HepG2 (cell line): ENCODE measurements around the gene C2orf42. TPM values are rescaled to one million over a fixed set of nuclear protein-coding genes. Genes with fewer than 3 reads are reported as not detected.

Source experiments
- HOXA7 ChIP-seq: sonication (generic); formaldehyde crosslinking; IDR thresholded peaks from 2 replicates; pipeline ENCODE4 v1.8.1; 2022; ENCODE audit warnings: mild to moderate bottlenecking, missing genetic modification reagents, moderate library complexity
- PCBP2 ChIP-seq: fragments of 200-400 bp; formaldehyde crosslinking; optimal IDR thresholded peaks from 2 replicates; pipeline ENCODE3; 2018; ENCODE audit warnings: low read length, low read depth; ENCODE audit not compliant: poor library complexity, severe bottlenecking
- SAFB2 ChIP-seq: sonication (generic); formaldehyde crosslinking; IDR thresholded peaks from 2 replicates; pipeline ENCODE4 v1.5.1; 2020; ENCODE audit warnings: missing genetic modification reagents, low read depth, mild to moderate bottlenecking, borderline replicate concordance
- SRF ChIP-seq: IDR thresholded peaks from 2 replicates; pipeline ENCODE4 v1.6.1; 2011; ENCODE audit warnings: mild to moderate bottlenecking, low read depth, low read length, moderate library complexity
- polyA plus RNA-seq, 8 experiments: library from polyadenylated mRNA; depleted of rRNA in 3 of 8; stranded (reverse) in 7 of 8; unstranded in 1 of 8; fragments of >200 nt; fragmentation: Illumina TruSeq in 4 of 8; extraction: Trizol in 4 of 8; gene quantifications; 2 replicates each; pipeline versions ENCODE4 v1.2.1 to v1.2.3, GENCODE V29; 2011 to 2016; ENCODE audit warnings: low read depth in 4 of 8, missing spikeins in 1 of 8, mixed read lengths in 1 of 8; ENCODE audit not compliant: insufficient read depth in 1 of 8
- total RNA-seq, 5 experiments: library from RNA; depleted of rRNA; stranded (reverse); fragments of >200 nt; fragmentation: Illumina TruSeq; extraction: Trizol; gene quantifications; 2 replicates each; pipeline ENCODE4 v1.2.3, GENCODE V29; 2016; ENCODE audit warnings: low read depth in 1 of 5
- TF ChIP-seq, protein P1 (sequence below): sonication (generic); formaldehyde crosslinking; IDR thresholded peaks from 2 replicates; pipeline ENCODE4 v1.4.0; 2020; ENCODE audit warnings: mild to moderate bottlenecking, missing genetic modification reagents
- TF ChIP-seq, protein P2 (sequence below): sonication (generic); formaldehyde crosslinking; IDR thresholded peaks from 2 replicates; pipeline ENCODE4 v1.5.0; 2020; ENCODE audit warnings: mild to moderate bottlenecking, missing genetic modification reagents
- TF ChIP-seq, protein P3 (sequence below): sonication (generic); formaldehyde crosslinking; IDR thresholded peaks from 2 replicates; pipeline ENCODE4 v1.8.1; 2023; ENCODE audit warnings: mild to moderate bottlenecking, moderate library complexity, missing genetic modification reagents
- TF ChIP-seq, protein P4 (sequence below): sonication (generic); formaldehyde crosslinking; IDR thresholded peaks from 2 replicates; pipeline ENCODE4 v1.4.0; 2020; ENCODE audit warnings: low read depth, mild to moderate bottlenecking, missing genetic modification reagents
- TF ChIP-seq, protein P5 (sequence below): sonication (generic); formaldehyde crosslinking; IDR thresholded peaks from 2 replicates; pipeline ENCODE4 v1.4.0; 2020; ENCODE audit warnings: low read depth, mild to moderate bottlenecking, missing genetic modification reagents

The C2orf42 gene
- total and polyA plus RNA-seq, 2 of the 13 experiments (the other 11 are each of a cell fraction or from before 2014, with no cell fraction given), result 9.3 to 9.9 TPM

DNA sequence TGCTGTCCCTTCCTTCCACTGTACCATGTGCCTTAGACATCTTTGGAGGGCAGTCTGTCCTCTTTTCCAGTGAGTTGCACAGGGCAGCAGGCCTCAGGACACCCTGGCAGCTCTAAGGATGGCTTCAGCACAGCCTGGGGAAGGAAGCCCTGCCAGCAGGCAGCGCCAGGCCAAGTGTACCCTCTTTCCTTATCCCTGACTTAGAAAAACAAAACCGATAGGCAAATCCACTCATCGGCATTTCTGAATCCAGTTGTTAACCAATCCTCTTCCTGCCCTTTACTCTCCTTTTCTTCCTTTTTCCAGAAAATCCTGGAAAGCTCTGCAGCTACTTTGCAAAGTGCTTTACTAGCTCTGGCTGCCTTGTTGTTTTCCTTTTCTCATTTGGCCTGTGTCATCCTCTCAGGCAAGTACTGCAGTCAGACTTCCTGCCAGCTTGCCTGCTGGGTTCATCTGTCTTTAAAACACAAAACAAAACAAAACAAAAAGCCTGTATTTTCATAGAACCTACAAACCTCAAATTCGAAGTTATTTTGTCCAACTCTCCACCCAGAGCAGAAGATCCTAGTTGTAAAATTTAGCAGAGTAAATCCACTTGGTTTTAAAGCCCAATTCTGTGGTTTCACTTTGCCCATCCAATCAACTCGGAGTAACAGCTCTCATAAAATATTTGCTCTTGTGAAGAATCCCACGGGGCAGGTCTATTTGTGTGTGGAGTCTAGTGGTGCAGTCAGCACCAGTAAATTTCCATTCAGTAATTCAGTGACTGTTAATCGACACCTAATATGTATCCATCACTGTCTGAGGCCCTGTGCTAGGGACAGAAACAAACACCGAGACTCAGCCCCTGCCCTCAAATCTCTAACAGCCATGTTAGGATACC is 58.3 kb downstream of the C2orf42 start (continued):
- TF ChIP-seq PCBP2 (no peak), SAFB2 (no peak), HOXA7 (no peak), SRF (no peak)
- TF ChIP-seq, protein P1, sequence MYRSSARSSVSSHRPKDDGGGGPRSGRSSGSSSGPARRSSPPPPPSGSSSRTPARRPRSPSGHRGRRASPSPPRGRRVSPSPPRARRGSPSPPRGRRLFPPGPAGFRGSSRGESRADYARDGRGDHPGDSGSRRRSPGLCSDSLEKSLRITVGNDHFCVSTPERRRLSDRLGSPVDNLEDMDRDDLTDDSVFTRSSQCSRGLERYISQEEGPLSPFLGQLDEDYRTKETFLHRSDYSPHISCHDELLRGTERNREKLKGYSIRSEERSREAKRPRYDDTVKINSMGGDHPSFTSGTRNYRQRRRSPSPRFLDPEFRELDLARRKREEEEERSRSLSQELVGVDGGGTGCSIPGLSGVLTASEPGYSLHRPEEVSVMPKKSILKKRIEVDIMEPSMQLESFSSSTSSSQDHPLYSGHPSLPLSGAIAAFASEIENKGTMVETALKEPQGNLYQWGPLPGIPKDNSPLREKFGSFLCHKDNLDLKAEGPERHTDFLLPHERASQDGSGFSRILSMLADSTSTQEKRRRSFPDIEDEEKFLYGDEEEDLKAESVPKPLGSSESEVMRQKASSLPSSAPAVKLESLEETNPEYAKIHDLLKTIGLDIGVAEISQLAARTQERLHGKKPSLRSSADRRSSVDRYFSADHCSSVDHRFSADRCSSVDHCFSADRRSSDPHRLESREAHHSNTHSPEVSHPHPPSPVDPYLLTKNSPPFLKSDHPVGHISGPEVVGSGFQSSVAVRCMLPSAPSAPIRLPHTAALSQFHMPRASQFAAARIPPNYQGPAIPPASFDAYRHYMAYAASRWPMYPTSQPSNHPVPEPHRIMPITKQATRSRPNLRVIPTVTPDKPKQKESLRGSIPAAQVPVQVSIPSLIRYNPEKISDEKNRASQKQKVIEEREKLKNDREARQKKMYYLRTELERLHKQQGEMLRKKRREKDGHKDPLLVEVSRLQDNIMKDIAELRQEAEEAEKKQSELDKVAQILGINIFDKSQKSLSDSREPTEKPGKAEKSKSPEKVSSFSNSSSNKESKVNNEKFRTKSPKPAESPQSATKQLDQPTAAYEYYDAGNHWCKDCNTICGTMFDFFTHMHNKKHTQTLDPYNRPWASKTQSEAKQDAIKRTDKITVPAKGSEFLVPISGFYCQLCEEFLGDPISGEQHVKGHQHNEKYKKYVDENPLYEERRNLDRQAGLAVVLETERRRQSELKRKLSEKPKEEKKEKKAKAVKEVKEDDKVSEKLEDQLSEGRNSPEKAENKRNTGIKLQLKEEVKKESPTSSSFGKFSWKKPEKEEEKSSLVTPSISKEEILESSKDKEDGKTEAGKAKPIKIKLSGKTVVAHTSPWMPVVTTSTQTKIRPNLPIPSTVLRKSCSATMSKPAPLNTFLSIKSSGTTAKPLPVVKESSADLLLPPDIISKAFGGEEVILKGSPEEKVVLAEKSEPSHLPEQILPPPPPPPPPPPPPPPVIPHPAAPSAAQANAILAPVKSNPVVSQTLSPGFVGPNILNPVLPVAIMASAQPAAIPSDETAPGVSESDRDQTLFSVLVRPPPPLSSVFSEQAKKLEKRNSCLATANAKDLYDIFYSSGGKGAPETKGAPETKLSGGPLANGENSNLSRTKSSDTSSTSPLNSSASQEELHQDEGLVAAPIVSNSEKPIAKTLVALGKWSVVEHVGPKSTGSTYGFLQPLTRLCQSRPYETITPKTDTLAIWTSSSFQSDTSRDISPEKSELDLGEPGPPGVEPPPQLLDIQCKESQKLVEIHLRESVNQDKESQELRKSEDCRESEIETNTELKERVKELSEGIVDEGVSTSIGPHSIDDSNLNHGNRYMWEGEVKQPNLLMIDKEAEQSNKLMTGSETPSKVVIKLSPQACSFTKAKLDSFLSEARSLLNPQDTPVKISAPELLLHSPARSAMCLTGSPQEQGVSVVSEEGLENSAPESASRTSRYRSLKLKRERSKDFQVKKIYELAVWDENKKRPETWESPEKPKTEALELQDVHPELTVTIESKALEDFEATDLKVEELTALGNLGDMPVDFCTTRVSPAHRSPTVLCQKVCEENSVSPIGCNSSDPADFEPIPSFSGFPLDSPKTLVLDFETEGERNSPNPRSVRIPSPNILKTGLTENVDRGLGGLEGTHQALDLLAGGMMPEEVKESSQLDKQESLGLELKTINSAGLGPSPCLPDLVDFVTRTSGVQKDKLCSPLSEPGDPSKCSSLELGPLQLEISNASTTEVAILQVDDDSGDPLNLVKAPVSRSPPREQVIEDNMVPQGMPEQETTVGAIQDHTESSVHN (CRISPR knock-in tag), result no peak
- TF ChIP-seq, protein P2, sequence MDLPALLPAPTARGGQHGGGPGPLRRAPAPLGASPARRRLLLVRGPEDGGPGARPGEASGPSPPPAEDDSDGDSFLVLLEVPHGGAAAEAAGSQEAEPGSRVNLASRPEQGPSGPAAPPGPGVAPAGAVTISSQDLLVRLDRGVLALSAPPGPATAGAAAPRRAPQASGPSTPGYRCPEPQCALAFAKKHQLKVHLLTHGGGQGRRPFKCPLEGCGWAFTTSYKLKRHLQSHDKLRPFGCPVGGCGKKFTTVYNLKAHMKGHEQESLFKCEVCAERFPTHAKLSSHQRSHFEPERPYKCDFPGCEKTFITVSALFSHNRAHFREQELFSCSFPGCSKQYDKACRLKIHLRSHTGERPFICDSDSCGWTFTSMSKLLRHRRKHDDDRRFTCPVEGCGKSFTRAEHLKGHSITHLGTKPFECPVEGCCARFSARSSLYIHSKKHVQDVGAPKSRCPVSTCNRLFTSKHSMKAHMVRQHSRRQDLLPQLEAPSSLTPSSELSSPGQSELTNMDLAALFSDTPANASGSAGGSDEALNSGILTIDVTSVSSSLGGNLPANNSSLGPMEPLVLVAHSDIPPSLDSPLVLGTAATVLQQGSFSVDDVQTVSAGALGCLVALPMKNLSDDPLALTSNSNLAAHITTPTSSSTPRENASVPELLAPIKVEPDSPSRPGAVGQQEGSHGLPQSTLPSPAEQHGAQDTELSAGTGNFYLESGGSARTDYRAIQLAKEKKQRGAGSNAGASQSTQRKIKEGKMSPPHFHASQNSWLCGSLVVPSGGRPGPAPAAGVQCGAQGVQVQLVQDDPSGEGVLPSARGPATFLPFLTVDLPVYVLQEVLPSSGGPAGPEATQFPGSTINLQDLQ (CRISPR knock-in tag), result no peak
- TF ChIP-seq, protein P3, sequence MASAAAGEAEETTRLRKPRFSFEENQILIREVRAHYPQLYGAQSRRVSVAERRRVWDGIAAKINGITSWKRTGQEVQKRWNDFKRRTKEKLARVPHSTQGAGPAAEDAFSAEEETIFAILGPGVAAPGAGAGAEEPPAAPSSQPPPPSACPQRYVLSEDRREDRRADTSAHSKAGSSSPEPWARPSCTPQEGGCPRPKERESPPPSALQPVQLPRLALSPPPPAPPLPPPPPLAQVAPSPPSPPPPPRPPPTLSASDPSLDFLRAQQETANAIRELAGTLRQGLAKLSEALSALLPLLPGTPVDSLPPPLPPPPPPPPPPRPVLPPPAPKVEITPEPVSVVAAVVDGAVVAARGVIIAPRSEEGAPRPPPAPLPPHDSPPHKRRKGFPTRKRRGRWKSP (CRISPR knock-in tag), result peak; percentile 70
- TF ChIP-seq, protein P4, sequence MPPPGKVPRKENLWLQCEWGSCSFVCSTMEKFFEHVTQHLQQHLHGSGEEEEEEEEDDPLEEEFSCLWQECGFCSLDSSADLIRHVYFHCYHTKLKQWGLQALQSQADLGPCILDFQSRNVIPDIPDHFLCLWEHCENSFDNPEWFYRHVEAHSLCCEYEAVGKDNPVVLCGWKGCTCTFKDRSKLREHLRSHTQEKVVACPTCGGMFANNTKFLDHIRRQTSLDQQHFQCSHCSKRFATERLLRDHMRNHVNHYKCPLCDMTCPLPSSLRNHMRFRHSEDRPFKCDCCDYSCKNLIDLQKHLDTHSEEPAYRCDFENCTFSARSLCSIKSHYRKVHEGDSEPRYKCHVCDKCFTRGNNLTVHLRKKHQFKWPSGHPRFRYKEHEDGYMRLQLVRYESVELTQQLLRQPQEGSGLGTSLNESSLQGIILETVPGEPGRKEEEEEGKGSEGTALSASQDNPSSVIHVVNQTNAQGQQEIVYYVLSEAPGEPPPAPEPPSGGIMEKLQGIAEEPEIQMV (CRISPR knock-in tag), result no peak
- TF ChIP-seq, protein P5, sequence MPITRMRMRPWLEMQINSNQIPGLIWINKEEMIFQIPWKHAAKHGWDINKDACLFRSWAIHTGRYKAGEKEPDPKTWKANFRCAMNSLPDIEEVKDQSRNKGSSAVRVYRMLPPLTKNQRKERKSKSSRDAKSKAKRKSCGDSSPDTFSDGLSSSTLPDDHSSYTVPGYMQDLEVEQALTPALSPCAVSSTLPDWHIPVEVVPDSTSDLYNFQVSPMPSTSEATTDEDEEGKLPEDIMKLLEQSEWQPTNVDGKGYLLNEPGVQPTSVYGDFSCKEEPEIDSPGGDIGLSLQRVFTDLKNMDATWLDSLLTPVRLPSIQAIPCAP (CRISPR knock-in tag), result 0 out of 2 replicates have a peak, but pooled peaks have one; percentile 47
